HCT116 (cell line): Measurements from ENCODE around the gene SLC15A3. TPM values are rescaled to one million over a fixed set of nuclear protein-coding genes. Genes with fewer than 3 reads are reported as not detected.

Source experiments
- ATAC-seq: fragments of 200-7000 bp; cut with Tn5 transposase; 2 replicates; pipeline ENCODE4 v1.9.1; 2020; ENCODE audit warnings: mild to moderate bottlenecking, moderate library complexity
- BruUV-seq: library from RNA; stranded (reverse); fragments of 400-500 nt; replicated peaks from 2 replicates; lab custom pipeline; 2021; lab: Mats Ljungman, UMichigan
- CTCF ChIA-PET: fragments of 300-600 bp; sonication (Branson Sonifier 250); formaldehyde crosslinking; loops from one replicate; lab custom pipeline; 2021; ENCODE audit warnings: antibody characterized with exemption; lab: Charles Lee
- POLR2A ChIA-PET: fragments of 300-600, 350-600 bp; sonication (Branson Sonifier 250); formaldehyde crosslinking; loops from one replicate; lab custom pipeline; 2021; ENCODE audit warnings: antibody characterized with exemption; lab: Charles Lee
- RAD21 ChIA-PET, 2 experiments: fragments of 300-600 bp; sonication (Branson Sonifier 250); formaldehyde crosslinking; loops; one replicate each; lab custom pipeline; 2023; ENCODE audit warnings: low total read pairs in 2 of 2; ENCODE audit not compliant: uncharacterized antibody in 2 of 2, unreplicated experiment in 2 of 2, low non-redundant PET in 1 of 2; lab: Charles Lee
- DNase-seq: peaks from one replicate; pipeline ENCODE4 v3.0.0-alpha.2; 2010; ENCODE audit warnings: low read depth, low spot score
- H2AFZ ChIP-seq: fragments of 200-600 bp; shearing (Covaris generic), sonication (generic); 2 replicates; pipeline ENCODE4 v1.6.1; 2017; ENCODE audit warnings: low read depth, mixed run types, mixed read lengths, antibody characterized with exemption, low read length; ENCODE audit not compliant: poor library complexity, severe bottlenecking
- H3K27ac ChIP-seq: 2 replicates; pipeline ENCODE4 v1.5.1; 2012; ENCODE audit warnings: low read depth, low read length
- H3K27me3 ChIP-seq: fragments of 200-600 bp; sonication (generic); 2 replicates; pipeline ENCODE4 v1.6.1; 2016; ENCODE audit warnings: mixed run types, low read length, mixed read lengths; ENCODE audit not compliant: insufficient read depth
- H3K36me3 ChIP-seq, 2 experiments: fragments of 200-500 bp in 1 of 2; fragments of 200-600 bp in 1 of 2; sonication (Bioruptor generic) in 1 of 2; sonication (generic) in 1 of 2; 2 replicates each; pipeline versions ENCODE4 v1.5.1 to v1.6.1; 2014 to 2016; ENCODE audit warnings: low read length in 2 of 2, inconsistent platforms in 1 of 2, mixed read lengths in 1 of 2, mixed run types in 1 of 2; ENCODE audit not compliant: insufficient read depth in 2 of 2, control insufficient read depth in 1 of 2
- H3K4me1 ChIP-seq, 2 experiments: fragments of 200-600 bp in 1 of 2; sonication (generic) in 1 of 2; 2 replicates each; pipeline versions ENCODE4 v1.5.1 to v1.6.1; 2012 to 2017; ENCODE audit warnings: low read length in 2 of 2, inconsistent platforms in 1 of 2, mild to moderate bottlenecking in 1 of 2, mixed read lengths in 1 of 2, mixed run types in 1 of 2, moderate library complexity in 1 of 2; ENCODE audit not compliant: insufficient read depth in 2 of 2, control insufficient read depth in 1 of 2
- H3K4me2 ChIP-seq: fragments of 200-600 bp; sonication (generic); 2 replicates; pipeline ENCODE4 v1.6.1; 2017; ENCODE audit warnings: mixed run types, low read length, mixed read lengths
- H3K4me3 ChIP-seq, 2 experiments: fragments of 200-600 bp in 1 of 2; sonication (generic) in 1 of 2; replicated peaks in 1 of 2; 2 replicates each; pipeline ENCODE4 v1.5.1; 2011 to 2016; ENCODE audit warnings: low read length in 2 of 2, control low read depth in 1 of 2, low read depth in 1 of 2, mild to moderate bottlenecking in 1 of 2, mixed read lengths in 1 of 2, mixed run types in 1 of 2
- H3K79me2 ChIP-seq: fragments of 200-600 bp; sonication (generic); 2 replicates; pipeline ENCODE4 v1.6.1; 2017; ENCODE audit warnings: mild to moderate bottlenecking, mixed run types, low read length, moderate library complexity, mixed read lengths; ENCODE audit not compliant: insufficient read depth
- H3K9ac ChIP-seq: fragments of 200-600 bp; sonication (generic); 2 replicates; pipeline ENCODE4 v1.6.1; 2016; ENCODE audit warnings: low read length, mixed read lengths
- H3K9me2 ChIP-seq: fragments of 200-600 bp; sonication (generic), shearing (Covaris generic); 2 replicates; pipeline ENCODE4 v1.6.1; 2017; ENCODE audit warnings: mixed run types, mild to moderate bottlenecking, moderate library complexity; ENCODE audit not compliant: insufficient read depth
- H3K9me3 ChIP-seq, 2 experiments: fragments of 200-500 bp in 1 of 2; fragments of 200-600 bp in 1 of 2; sonication (Bioruptor generic) in 1 of 2; sonication (generic) in 1 of 2; 2 replicates each; pipeline ENCODE4 v1.6.1; 2014 to 2017; ENCODE audit warnings: low read length in 2 of 2, mixed read lengths in 2 of 2, inconsistent platforms in 1 of 2, low read depth in 1 of 2, mild to moderate bottlenecking in 1 of 2, mixed run types in 1 of 2, moderate library complexity in 1 of 2; ENCODE audit not compliant: control insufficient read depth in 1 of 2, insufficient read depth in 1 of 2
- H4K20me1 ChIP-seq: fragments of 200-600 bp; sonication (generic), shearing (Covaris generic); 2 replicates; pipeline ENCODE4 v1.6.1; 2017; ENCODE audit warnings: mixed run types, mild to moderate bottlenecking, moderate library complexity; ENCODE audit not compliant: insufficient read depth
- ATF3 ChIP-seq: IDR thresholded peaks from 2 replicates; pipeline ENCODE4 v1.6.1; 2012
- CBX3 ChIP-seq: IDR thresholded peaks from 2 replicates; pipeline ENCODE4 v1.6.1; 2012; ENCODE audit warnings: low read depth
- CEBPB ChIP-seq: IDR thresholded peaks from 2 replicates; pipeline ENCODE4 v1.6.1; 2012; ENCODE audit warnings: low read depth
- CTCF ChIP-seq, 3 experiments: fragments of 200-600 bp in 1 of 3; sonication (generic) in 1 of 3; IDR thresholded peaks in 2 of 3; conservative IDR thresholded peaks in 1 of 3; 2 replicates each; pipeline ENCODE4 v1.5.1; 2012 to 2017; ENCODE audit warnings: low read depth in 2 of 3, low read length in 2 of 3, antibody characterized with exemption in 1 of 3, borderline replicate concordance in 1 of 3, control low read depth in 1 of 3, mild to moderate bottlenecking in 1 of 3, mixed read lengths in 1 of 3, mixed run types in 1 of 3, moderate library complexity in 1 of 3; ENCODE audit not compliant: insufficient read depth in 1 of 3
- EZH2 ChIP-seq: fragments of 200-600 bp; sonication (generic); IDR thresholded peaks from 2 replicates; pipeline ENCODE4 v1.6.1; 2017; ENCODE audit warnings: antibody characterized with exemption, mixed run types
- EZH2phosphoT487 ChIP-seq: fragments of 200-600 bp; IDR thresholded peaks from 2 replicates; pipeline ENCODE4 v1.6.1; 2018; ENCODE audit warnings: antibody characterized with exemption, borderline replicate concordance
- FOSL1 ChIP-seq: IDR thresholded peaks from 2 replicates; pipeline ENCODE4 v1.6.1; 2012; ENCODE audit warnings: low read depth
- JUND ChIP-seq: IDR thresholded peaks from 2 replicates; pipeline ENCODE4 v1.6.1; 2012
- POLR2A ChIP-seq: IDR thresholded peaks from 2 replicates; pipeline ENCODE4 v1.7.0; 2011; ENCODE audit warnings: borderline replicate concordance; ENCODE audit not compliant: insufficient read depth, insufficient read length; ENCODE audit errors: extremely low read depth
- POLR2AphosphoS5 ChIP-seq: IDR thresholded peaks from 2 replicates; pipeline ENCODE4 v1.6.1; 2011; ENCODE audit warnings: mild to moderate bottlenecking, low read depth, low read length, moderate library complexity
- RAD21 ChIP-seq: IDR thresholded peaks from 2 replicates; pipeline ENCODE4 v1.6.1; 2012; ENCODE audit warnings: low read depth, mild to moderate bottlenecking
- SRF ChIP-seq: IDR thresholded peaks from 2 replicates; pipeline ENCODE4 v1.6.1; 2012; ENCODE audit warnings: low read depth
- TCF7L2 ChIP-seq: IDR thresholded peaks from 2 replicates; pipeline ENCODE4 v1.7.0; 2011; ENCODE audit warnings: borderline replicate concordance, inconsistent platforms; ENCODE audit not compliant: insufficient read depth, insufficient read length; ENCODE audit errors: extremely low read depth
- YY1 ChIP-seq: IDR thresholded peaks from 2 replicates; pipeline ENCODE4 v1.6.1; 2011; ENCODE audit warnings: low read length, low read depth, moderate library complexity, mild to moderate bottlenecking; ENCODE audit not compliant: insufficient replicate concordance; ENCODE audit errors: extremely low read depth
- ZFX ChIP-seq: fragments of 450-650 bp; IDR thresholded peaks from 2 replicates; pipeline ENCODE4 v1.6.1; 2017
- ZNF274 ChIP-seq: fragments of 200-500 bp; sonication (Bioruptor generic); IDR thresholded peaks from 2 replicates; pipeline ENCODE4 v1.6.1; 2014; ENCODE audit warnings: mild to moderate bottlenecking, low read depth, low read length, inconsistent platforms
- intact Hi-C: fragments of 100-400 bp; cut with micrococcal nuclease; formaldehyde crosslinking; loops from 2 replicates; pipeline ENCODE4 v1.10.0; 2022
- total RNA-seq: library from RNA; stranded (reverse); gene quantifications from one replicate; pipeline ENCODE4 v1.2.1, GENCODE V29; 2021; ENCODE audit not compliant: unreplicated experiment
- TF ChIP-seq, protein P1 (sequence below): IDR thresholded peaks from 2 replicates; pipeline ENCODE4 v1.6.1; 2011; ENCODE audit warnings: mild to moderate bottlenecking, low read length, moderate library complexity; ENCODE audit not compliant: insufficient replicate concordance; ENCODE audit errors: extremely low read depth
- TF ChIP-seq, protein P2 (sequence below): IDR thresholded peaks from 2 replicates; pipeline ENCODE4 v1.6.1; 2012

The SLC15A3 gene
- total RNA-seq, 1 experiment from 2014 or later: not detected

DNA sequence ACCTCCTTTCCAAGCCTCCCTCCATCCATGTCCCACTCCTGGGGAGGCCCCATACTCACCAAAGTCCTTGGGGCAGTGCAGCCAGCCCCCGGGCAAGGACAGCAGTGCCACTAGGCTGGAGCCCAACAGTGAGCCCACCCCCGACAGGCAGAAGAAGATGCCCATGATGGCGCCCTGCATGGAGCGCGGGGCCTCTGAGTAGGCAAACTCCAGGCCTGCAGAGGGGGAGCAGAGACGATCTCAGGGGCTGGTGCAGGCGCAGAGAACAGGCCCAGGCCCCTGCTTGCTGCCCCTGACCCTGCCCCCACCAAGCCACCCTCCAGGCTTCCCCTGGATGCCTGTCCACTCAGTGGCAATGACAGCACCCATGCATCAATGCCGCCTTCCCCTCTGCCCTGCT is 14.2 kb downstream of the SLC15A3 start:
- Histone ChIP-seq H3K4me2 (no peak overlapping the region), H3K9me2 (no peaks in the 10 kb centered on the region), H4K20me1 (no peaks in the 10 kb centered on the region), H3K9ac (no peak overlapping the region), H3K27me3 (0 out of 2 replicates have a peak, but pooled peaks cover 11% of the 10 kb centered on the region), H3K27ac (no peak overlapping the region), H3K79me2 (no peaks in the 10 kb centered on the region), H3K4me3 (no peak overlapping the region), H3K9me3 (no peaks in the 10 kb centered on the region), H3K4me1 (no peaks in the 10 kb centered on the region), H2AFZ (no peak overlapping the region), H3K36me3 (no peaks in the 10 kb centered on the region; a peak in 2 of 4 replicates)
- no peak for DNase-seq
- ChIA-PET POLR2A (no interaction called here), RAD21 (no interaction called here), CTCF (no interaction called here)
- TF ChIP-seq CBX3: no peak
- no peak for TF ChIP-seq POLR2A
- no peak for TF ChIP-seq POLR2AphosphoS5
- no peak for TF ChIP-seq ZNF274
- TF ChIP-seq TCF7L2: no peak
- TF ChIP-seq EZH2phosphoT487: no peak
- no peak for TF ChIP-seq JUND
- no peak for TF ChIP-seq YY1
- TF ChIP-seq ZFX: no peak
- no peak for ATAC-seq
- BruUV-seq: no TSS peak
- intact Hi-C loops: no loop called here

DNA sequence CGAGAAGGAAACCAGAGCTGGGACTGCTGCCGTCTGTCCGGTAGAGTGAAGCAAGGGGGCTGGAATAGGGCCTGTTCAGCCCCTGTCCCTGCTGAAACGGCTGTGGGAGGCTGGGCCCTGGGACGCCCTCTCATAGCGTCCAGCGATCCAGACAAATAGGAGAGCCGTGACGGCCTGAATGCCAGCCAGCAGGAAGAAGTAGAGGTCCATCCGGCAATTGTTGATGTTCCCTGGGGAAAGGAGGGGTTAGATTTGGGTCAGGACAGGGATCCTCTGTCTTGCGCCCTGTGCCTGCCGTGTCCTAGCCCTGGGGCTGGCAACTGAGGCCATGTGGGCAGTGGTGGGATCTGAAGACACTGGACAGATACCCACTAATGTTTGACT is 14.8 kb downstream of the SLC15A3 start:
- BruUV-seq: no TSS peak

More for the DNA sequence above, 14.8 kb downstream of the SLC15A3 start:
- peaks cover 0 to 3% of the 10 kb centered on the region in 2 experiments; a peak in 2 of 4 replicates for H3K36me3 ChIP-seq
- H3K27me3 ChIP-seq: 0 out of 2 replicates have a peak, but pooled peaks cover 11% of the 10 kb centered on the region
- no peak for ATAC-seq
- no peaks in the 10 kb centered on the region for H4K20me1 ChIP-seq
- H3K9me3 ChIP-seq: no peaks in the 10 kb centered on the region
- no peak for DNase-seq
- no peaks in the 10 kb centered on the region for H3K79me2 ChIP-seq
- H3K4me3 ChIP-seq: no peak overlapping the region
- H3K9ac ChIP-seq: no peak overlapping the region
- intact Hi-C loops: no loop called here
- no peak overlapping the region for H2AFZ ChIP-seq
- RAD21 ChIA-PET: no interaction called here
- TF ChIP-seq, protein P1, sequence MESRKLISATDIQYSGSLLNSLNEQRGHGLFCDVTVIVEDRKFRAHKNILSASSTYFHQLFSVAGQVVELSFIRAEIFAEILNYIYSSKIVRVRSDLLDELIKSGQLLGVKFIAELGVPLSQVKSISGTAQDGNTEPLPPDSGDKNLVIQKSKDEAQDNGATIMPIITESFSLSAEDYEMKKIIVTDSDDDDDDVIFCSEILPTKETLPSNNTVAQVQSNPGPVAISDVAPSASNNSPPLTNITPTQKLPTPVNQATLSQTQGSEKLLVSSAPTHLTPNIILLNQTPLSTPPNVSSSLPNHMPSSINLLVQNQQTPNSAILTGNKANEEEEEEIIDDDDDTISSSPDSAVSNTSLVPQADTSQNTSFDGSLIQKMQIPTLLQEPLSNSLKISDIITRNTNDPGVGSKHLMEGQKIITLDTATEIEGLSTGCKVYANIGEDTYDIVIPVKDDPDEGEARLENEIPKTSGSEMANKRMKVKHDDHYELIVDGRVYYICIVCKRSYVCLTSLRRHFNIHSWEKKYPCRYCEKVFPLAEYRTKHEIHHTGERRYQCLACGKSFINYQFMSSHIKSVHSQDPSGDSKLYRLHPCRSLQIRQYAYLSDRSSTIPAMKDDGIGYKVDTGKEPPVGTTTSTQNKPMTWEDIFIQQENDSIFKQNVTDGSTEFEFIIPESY: no peak
- TF ChIP-seq, protein P2, sequence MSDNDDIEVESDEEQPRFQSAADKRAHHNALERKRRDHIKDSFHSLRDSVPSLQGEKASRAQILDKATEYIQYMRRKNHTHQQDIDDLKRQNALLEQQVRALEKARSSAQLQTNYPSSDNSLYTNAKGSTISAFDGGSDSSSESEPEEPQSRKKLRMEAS: no peak
- TF ChIP-seq CEBPB (no peak), FOSL1 (no peak), RAD21 (no peak), CBX3 (no peak), ATF3 (no peak), SRF (no peak), EZH2 (no peak), YY1 (no peak), CTCF (IDR thresholded peaks at IDR 0.05 in 2 of 3, conservative IDR thresholded peaks at IDR 0.05 in 1 of 3; ENCODE audit: borderline replicate concordance in 1 of 3, insufficient read depth in 1 of 3, low read depth in 2 of 3, low read length in 2 of 3) (no peak), ZFX (no peak)
- H3K4me1 ChIP-seq: no peaks in the 10 kb centered on the region
- no peaks in the 10 kb centered on the region for H3K9me2 ChIP-seq
- CTCF ChIA-PET: no interaction called here
- no peak overlapping the region for H3K27ac ChIP-seq
- H3K4me2 ChIP-seq: no peak overlapping the region
- POLR2A ChIA-PET: no interaction called here
